Measurements from ENCODE around the gene GAD1. TPM values are rescaled to one million over a fixed set of nuclear protein-coding genes. Genes with fewer than 3 reads are reported as not detected.
A peak's percentile ranks its signal among the peaks of the same experiment; 100 is the strongest.

GAD1 gene
- total RNA-seq, 1 donor from 2014 or later = 2.2 TPM

- no peak for TF ChIP-seq CTCF (conservative IDR thresholded peaks at IDR 0.05)
- no peak overlapping the region for H3K27ac Mint-ChIP-seq
These were observed 27.0 kb downstream of the GAD1 start for GRCh38 chr2:170843656-170844055.

GRCh38 chr2:170845343-170845742 lies 28.7 kb downstream of the GAD1 start:
- Mint-ChIP-seq H3K27ac (no peak overlapping the region), H3K36me3 (no peaks in the 10 kb centered on the region)
- no peak for DNase-seq (ENCODE audit: extremely low spot score, unreplicated experiment)

More at GRCh38 chr2:170843656-170844055, 27.0 kb downstream of the GAD1 start:
- Mint-ChIP-seq H3K4me3 (no peak overlapping the region), H3K9me3 (no peaks in the 10 kb centered on the region), H3K36me3 (no peaks in the 10 kb centered on the region), H3K4me1 (ENCODE audit: unreplicated experiment) (no peaks in the 10 kb centered on the region), H3K27me3 (peaks cover 10% of the 10 kb centered on the region)
- DNase-seq (ENCODE audit: extremely low spot score, unreplicated experiment) = no peak

GRCh38 chr2:170846314-170846713 lies 29.6 kb downstream of the GAD1 start:
- H3K36me3 Mint-ChIP-seq = no peaks in the 10 kb centered on the region
- no peak for TF ChIP-seq CTCF (conservative IDR thresholded peaks at IDR 0.05)
- H3K27me3 Mint-ChIP-seq = peaks cover 6% of the 10 kb centered on the region
- no peak overlapping the region for H3K4me3 Mint-ChIP-seq
- H3K27ac Mint-ChIP-seq = no peak overlapping the region
- DNase-seq (ENCODE audit: extremely low spot score, unreplicated experiment) = no peak
- no peaks in the 10 kb centered on the region for H3K4me1 Mint-ChIP-seq (ENCODE audit: unreplicated experiment)
- no peaks in the 10 kb centered on the region for H3K9me3 Mint-ChIP-seq

More at GRCh38 chr2:170845343-170845742, 28.7 kb downstream of the GAD1 start:
- no peak overlapping the region for H3K4me3 Mint-ChIP-seq
- H3K4me1 Mint-ChIP-seq (ENCODE audit: unreplicated experiment) = no peaks in the 10 kb centered on the region
- TF ChIP-seq CTCF (conservative IDR thresholded peaks at IDR 0.05) = peak; percentile 46
- H3K27me3 Mint-ChIP-seq = peaks cover 6% of the 10 kb centered on the region
- H3K9me3 Mint-ChIP-seq = no peaks in the 10 kb centered on the region

GRCh38 chr2:170847716-170848115 lies 31.0 kb downstream of the GAD1 start:
- H3K27ac Mint-ChIP-seq = no peak overlapping the region
- H3K4me3 Mint-ChIP-seq = no peak overlapping the region
- DNase-seq (ENCODE audit: extremely low spot score, unreplicated experiment) = no peak
- H3K4me1 Mint-ChIP-seq (ENCODE audit: unreplicated experiment) = no peaks in the 10 kb centered on the region
- no peaks in the 10 kb centered on the region for H3K36me3 Mint-ChIP-seq
- TF ChIP-seq CTCF (conservative IDR thresholded peaks at IDR 0.05) = no peak
- no peaks in the 10 kb centered on the region for H3K9me3 Mint-ChIP-seq
- peaks cover 3% of the 10 kb centered on the region for H3K27me3 Mint-ChIP-seq

GRCh38 chr2:170848587-170848986 lies 31.9 kb downstream of the GAD1 start:
- Mint-ChIP-seq H3K27ac (no peak overlapping the region), H3K4me1 (ENCODE audit: unreplicated experiment) (no peaks in the 10 kb centered on the region), H3K36me3 (no peaks in the 10 kb centered on the region), H3K27me3 (peaks cover 3% of the 10 kb centered on the region), H3K4me3 (no peak overlapping the region), H3K9me3 (no peaks in the 10 kb centered on the region)
- no peak for TF ChIP-seq CTCF (conservative IDR thresholded peaks at IDR 0.05)
- no peak for DNase-seq (ENCODE audit: extremely low spot score, unreplicated experiment)

GRCh38 chr2:170850251-170850650 lies 33.6 kb downstream of the GAD1 start:
- DNase-seq (ENCODE audit: extremely low spot score, unreplicated experiment) = no peak
- Mint-ChIP-seq H3K27ac (no peak overlapping the region), H3K9me3 (no peaks in the 10 kb centered on the region), H3K36me3 (no peaks in the 10 kb centered on the region), H3K4me1 (ENCODE audit: unreplicated experiment) (no peaks in the 10 kb centered on the region), H3K4me3 (no peak overlapping the region), H3K27me3 (no peaks in the 10 kb centered on the region)
- no peak for TF ChIP-seq CTCF (conservative IDR thresholded peaks at IDR 0.05)

All from type B pancreatic cell (in vitro differentiated cells).